Spleen (tissue), 11 donors: ENCODE results near the gene PCDHGC4. TPM values are rescaled to one million over a fixed set of nuclear protein-coding genes. Genes with fewer than 3 reads are reported as not detected.

Experiments
- DNase-seq: peaks from one replicate; pipeline ENCODE4 v3.0.0-alpha.2; 2020
- H3K27ac ChIP-seq, 8 donors: fragments of 200-600 bp; sonication (generic) in 7 of 8; 1 replicate in 4 of 8; 2 replicates in 4 of 8; pipeline versions ENCODE4 v1.5.0 to v1.8.0; 2016 to 2021; ENCODE audit warnings: inconsistent platforms in 4 of 8, mild to moderate bottlenecking in 4 of 8, moderate library complexity in 1 of 8
- H3K27me3 ChIP-seq, 7 donors: fragments of 200-600 bp; sonication (generic) in 6 of 7; replicated peaks in 1 of 7; 1 replicate in 4 of 7; 2 replicates in 3 of 7; pipeline versions ENCODE4 v1.5.0 to v1.8.0; 2016 to 2021; ENCODE audit warnings: inconsistent platforms in 3 of 7, mild to moderate bottlenecking in 1 of 7
- H3K36me3 ChIP-seq, 6 donors: fragments of 200-600 bp; sonication (generic) in 5 of 6; 1 replicate in 4 of 6; 2 replicates in 2 of 6; pipeline versions ENCODE4 v1.5.0 to v1.8.0; 2016 to 2021; ENCODE audit warnings: inconsistent platforms in 2 of 6
- H3K4me1 ChIP-seq, 6 donors: fragments of 200-600 bp; sonication (generic) in 5 of 6; 1 replicate in 3 of 6; 2 replicates in 3 of 6; pipeline versions ENCODE4 v1.5.0 to v1.8.0; 2016 to 2021; ENCODE audit warnings: inconsistent platforms in 3 of 6
- H3K4me3 ChIP-seq, 8 donors: fragments of 200-600 bp; sonication (generic) in 7 of 8; 1 replicate in 4 of 8; 2 replicates in 4 of 8; pipeline versions ENCODE4 v1.5.0 to v1.8.0; 2016 to 2021; ENCODE audit warnings: inconsistent platforms in 4 of 8, mild to moderate bottlenecking in 4 of 8, moderate library complexity in 2 of 8
- H3K9me3 ChIP-seq, 8 donors: fragments of 200-600 bp; sonication (generic) in 7 of 8; 1 replicate in 4 of 8; 2 replicates in 4 of 8; pipeline versions ENCODE4 v1.5.0 to v1.8.0; 2016 to 2021; ENCODE audit warnings: inconsistent platforms in 4 of 8
- CTCF ChIP-seq, 11 experiments: fragments of 200-600 bp in 7 of 11; fragments of 450-650 bp in 4 of 11; sonication (generic) in 4 of 11; IDR thresholded peaks in 8 of 11; conservative IDR thresholded peaks in 3 of 11; 1 replicate in 7 of 11; 2 replicates in 4 of 11; pipeline versions ENCODE4 v1.4.0 to v1.8.0; 2016 to 2021; ENCODE audit warnings: antibody characterized with exemption in 11 of 11, inconsistent platforms in 4 of 11, mild to moderate bottlenecking in 1 of 11
- POLR2A ChIP-seq, 3 donors: fragments of 450-650 bp; IDR thresholded peaks; one replicate each; pipeline ENCODE4 v1.5.1; 2017; ENCODE audit warnings: antibody characterized with exemption in 3 of 3, mild to moderate bottlenecking in 1 of 3
- POLR2AphosphoS5 ChIP-seq, 3 donors: sonication (generic); formaldehyde crosslinking; IDR thresholded peaks; one replicate each; pipeline ENCODE4 v1.5.1; 2017; ENCODE audit warnings: antibody characterized with exemption in 3 of 3
- WGBS, 5 donors: extraction: QIAGEN DNeasy Blood & Tissue Kit in 3 of 5; methylation state at CpG; one replicate each; pipeline versions ENCODE4 v1.1.5 to v1.1.7; 2013 to 2018; 5-methylcytosine and 5-hydroxymethylcytosine counted together
- intact Hi-C: fragments of 100-400 bp; cut with DNase I; formaldehyde crosslinking; loops from one replicate; pipeline ENCODE4 v1.15.0; 2023; ENCODE audit warnings: low total_unique reads
- polyA plus RNA-seq, 3 donors: library from polyadenylated mRNA; stranded (reverse); fragments of 200-250 nt; gene quantifications; one replicate each; pipeline ENCODE4 v1.2.1, GENCODE V29; 2013
- total RNA-seq, 7 donors: library from RNA; depleted of rRNA in 3 of 7; stranded (reverse); fragments of >200 nt in 3 of 7; fragmentation: NEBNext Ultra II Directional in 4 of 7; extraction: Animal tissue kit (Norgen Biotek cat#: 25700) in 4 of 7; gene quantifications; one replicate each; pipeline versions ENCODE4 v1.1.0 to v1.2.1, GENCODE V29; 2016 to 2021
- donor health status: healthy with polysubstance abuse.
- donor health status: DM: no; HTN: no; CAD: no; lungs with moderate emphysema.
- donor health status: DM: no; HTN: no; CAD: no.
- donor health status: Bipolar disorder and iron deficiency.
- donor health status: healthy.
- donor health status: DM: no; HTN: no; CAD: no.
- donor health status: DM: yes; HTN: yes; CAD: no.

Gene PCDHGC4
- total and polyA plus RNA-seq, 10 donors = 0.03 to 3.9 (median 1.4) TPM; not detected in 1

GRCh38 chr5:141495453-141495811 lies 10.6 kb downstream of the PCDHGC4 start:
- no peak overlapping the region for H3K4me3 ChIP-seq
- H3K9me3 ChIP-seq = no peaks in the 10 kb centered on the region
- no peak for DNase-seq
- peaks cover 0 to 7% (median 0%) of the 10 kb centered on the region in 6 donors for H3K36me3 ChIP-seq
- TF ChIP-seq POLR2A (IDR thresholded peaks at IDR 0.05) (no peak), POLR2AphosphoS5 (IDR thresholded peaks at IDR 0.05) (no peak), CTCF (IDR thresholded peaks at IDR 0.05 in 8 of 11, conservative IDR thresholded peaks at IDR 0.05 in 3 of 11) (no peak)
- WGBS, 5 donors = 74 to 83% (median 81%) methylated on average over 8 of the region's 8 CpGs
- peaks cover 0 to 60% (median 14%) of the 10 kb centered on the region in 7 donors for H3K27me3 ChIP-seq
- H3K4me1 ChIP-seq = peaks cover 3 to 47% (median 29%) of the 10 kb centered on the region in 6 donors
- H3K27ac ChIP-seq = no peak overlapping the region
- intact Hi-C loops = no loop called here

- Histone ChIP-seq H3K4me1 (peaks cover 3 to 45% (median 27%) of the 10 kb centered on the region in 6 donors), H3K4me3 (no peak overlapping the region), H3K27me3 (peaks cover 0 to 54% (median 14%) of the 10 kb centered on the region in 7 donors), H3K36me3 (peaks cover 0 to 7% (median 0%) of the 10 kb centered on the region in 6 donors), H3K9me3 (no peaks in the 10 kb centered on the region), H3K27ac (no peak overlapping the region)
- TF ChIP-seq POLR2AphosphoS5 (IDR thresholded peaks at IDR 0.05) (no peak), CTCF (IDR thresholded peaks at IDR 0.05 in 8 of 11, conservative IDR thresholded peaks at IDR 0.05 in 3 of 11) (no peak), POLR2A (IDR thresholded peaks at IDR 0.05) (no peak)
- DNase-seq = no peak
- WGBS, 5 donors = 62 to 83% (median 76%) methylated on average over 4 of the region's 4 CpGs
- intact Hi-C loops = no loop called here
These were observed 11.2 kb downstream of the PCDHGC4 start for GRCh38 chr5:141496038-141496437.

- no peak for DNase-seq
- H3K27me3 ChIP-seq = no peaks in the 10 kb centered on the region
- peaks cover 0 to 9% (median 0%) of the 10 kb centered on the region in 6 donors for H3K36me3 ChIP-seq
- no peak overlapping the region for H3K27ac ChIP-seq
- no peak for TF ChIP-seq POLR2A (IDR thresholded peaks at IDR 0.05)
- TF ChIP-seq CTCF (IDR thresholded peaks at IDR 0.05 in 8 of 11, conservative IDR thresholded peaks at IDR 0.05 in 3 of 11) = no peak
- TF ChIP-seq POLR2AphosphoS5 (IDR thresholded peaks at IDR 0.05) = no peak
- no peaks in the 10 kb centered on the region for H3K9me3 ChIP-seq
- WGBS, 5 donors = 84 to 90% (median 88%) methylated on average over 7 of the region's 7 CpGs
- H3K4me3 ChIP-seq = no peak overlapping the region
- peaks cover 0 to 3% (median 2%) of the 10 kb centered on the region in 6 donors for H3K4me1 ChIP-seq
- intact Hi-C loops = no loop called here
These were observed 16.9 kb downstream of the PCDHGC4 start for GRCh38 chr5:141501761-141502160.

GRCh38 chr5:141503681-141504080 lies 18.9 kb downstream of the PCDHGC4 start:
- 77 to 90% (median 89%) methylated on average over 2 of the region's 2 CpGs for WGBS, 5 donors
- Histone ChIP-seq H3K27ac (no peak overlapping the region), H3K4me1 (peaks cover 7 to 22% (median 19%) of the 10 kb centered on the region in 6 donors), H3K4me3 (no peak overlapping the region), H3K36me3 (peaks cover 0 to 9% (median 0%) of the 10 kb centered on the region in 6 donors), H3K27me3 (no peaks in the 10 kb centered on the region), H3K9me3 (no peaks in the 10 kb centered on the region)
- TF ChIP-seq POLR2AphosphoS5 (IDR thresholded peaks at IDR 0.05) = no peak
- no peak for TF ChIP-seq CTCF (IDR thresholded peaks at IDR 0.05 in 8 of 11, conservative IDR thresholded peaks at IDR 0.05 in 3 of 11)
- no peak for TF ChIP-seq POLR2A (IDR thresholded peaks at IDR 0.05)
- intact Hi-C loops = no loop called here
- DNase-seq = no peak
